GM12878 (cell line): ENCODE data around the gene ARF5.

Source experiments
- ATF2 ChIP-seq: IDR thresholded peaks from 2 replicates; pipeline ENCODE4 v1.6.1; 2012; ENCODE audit warnings: low read length, inconsistent platforms
- CTCF ChIP-seq, 3 experiments: IDR thresholded peaks in 2 of 3; conservative IDR thresholded peaks in 1 of 3; 2 replicates each; pipeline ENCODE4 v1.5.1; 2011; ENCODE audit warnings: low read depth in 3 of 3, low read length in 3 of 3, mild to moderate bottlenecking in 3 of 3, control low read depth in 2 of 3, moderate library complexity in 2 of 3, inconsistent platforms in 1 of 3, mixed read lengths in 1 of 3; ENCODE audit not compliant: control insufficient read depth in 2 of 3, insufficient read depth in 1 of 3; ENCODE audit errors: extremely low read depth in 1 of 3
- HDAC6 ChIP-seq: fragments of 200-600 bp; sonication (generic); IDR thresholded peaks from one replicate; pipeline ENCODE4 v1.8.0; 2017; ENCODE audit warnings: antibody characterized with exemption; ENCODE audit not compliant: unreplicated experiment
- POLR2A ChIP-seq: IDR thresholded peaks from 2 replicates; pipeline ENCODE4 v1.6.1; 2011; ENCODE audit warnings: low read depth, mild to moderate bottlenecking, low read length
- POLR2AphosphoS5 ChIP-seq: IDR thresholded peaks from 2 replicates; pipeline ENCODE4 v1.6.1; 2011; ENCODE audit warnings: mild to moderate bottlenecking, low read length, inconsistent platforms
- TCF12 ChIP-seq: IDR thresholded peaks from 2 replicates; pipeline ENCODE4 v1.6.1; 2011; ENCODE audit warnings: low read depth, mild to moderate bottlenecking, low read length
- TF ChIP-seq, protein P1 (sequence below): IDR thresholded peaks from 2 replicates; pipeline ENCODE4 v1.6.1; 2011; ENCODE audit warnings: low read depth, mild to moderate bottlenecking, low read length, moderate library complexity, borderline replicate concordance; ENCODE audit errors: extremely low read depth
- TF ChIP-seq, protein P2 (sequence below): fragments of 450-650 bp; formaldehyde crosslinking; IDR thresholded peaks from 2 replicates; pipeline ENCODE4 v1.5.0; 2022; ENCODE audit warnings: mild to moderate bottlenecking, missing genetic modification characterization

- TF ChIP-seq, protein P1, sequence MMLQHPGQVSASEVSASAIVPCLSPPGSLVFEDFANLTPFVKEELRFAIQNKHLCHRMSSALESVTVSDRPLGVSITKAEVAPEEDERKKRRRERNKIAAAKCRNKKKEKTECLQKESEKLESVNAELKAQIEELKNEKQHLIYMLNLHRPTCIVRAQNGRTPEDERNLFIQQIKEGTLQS = no peak
- TF ChIP-seq TCF12 = no peak
- peak; percentile 22 to 35 (median 25); a peak in 3 of 6 replicates for TF ChIP-seq CTCF (IDR thresholded peaks at IDR 0.05 in 2 of 3, conservative IDR thresholded peaks at IDR 0.05 in 1 of 3; ENCODE audit: control insufficient read depth in 2 of 3, extremely low read depth in 1 of 3, insufficient read depth in 1 of 3, low read depth in 3 of 3, low read length in 3 of 3)
- no peak for TF ChIP-seq HDAC6
- no peak for TF ChIP-seq POLR2AphosphoS5
- TF ChIP-seq, protein P2, sequence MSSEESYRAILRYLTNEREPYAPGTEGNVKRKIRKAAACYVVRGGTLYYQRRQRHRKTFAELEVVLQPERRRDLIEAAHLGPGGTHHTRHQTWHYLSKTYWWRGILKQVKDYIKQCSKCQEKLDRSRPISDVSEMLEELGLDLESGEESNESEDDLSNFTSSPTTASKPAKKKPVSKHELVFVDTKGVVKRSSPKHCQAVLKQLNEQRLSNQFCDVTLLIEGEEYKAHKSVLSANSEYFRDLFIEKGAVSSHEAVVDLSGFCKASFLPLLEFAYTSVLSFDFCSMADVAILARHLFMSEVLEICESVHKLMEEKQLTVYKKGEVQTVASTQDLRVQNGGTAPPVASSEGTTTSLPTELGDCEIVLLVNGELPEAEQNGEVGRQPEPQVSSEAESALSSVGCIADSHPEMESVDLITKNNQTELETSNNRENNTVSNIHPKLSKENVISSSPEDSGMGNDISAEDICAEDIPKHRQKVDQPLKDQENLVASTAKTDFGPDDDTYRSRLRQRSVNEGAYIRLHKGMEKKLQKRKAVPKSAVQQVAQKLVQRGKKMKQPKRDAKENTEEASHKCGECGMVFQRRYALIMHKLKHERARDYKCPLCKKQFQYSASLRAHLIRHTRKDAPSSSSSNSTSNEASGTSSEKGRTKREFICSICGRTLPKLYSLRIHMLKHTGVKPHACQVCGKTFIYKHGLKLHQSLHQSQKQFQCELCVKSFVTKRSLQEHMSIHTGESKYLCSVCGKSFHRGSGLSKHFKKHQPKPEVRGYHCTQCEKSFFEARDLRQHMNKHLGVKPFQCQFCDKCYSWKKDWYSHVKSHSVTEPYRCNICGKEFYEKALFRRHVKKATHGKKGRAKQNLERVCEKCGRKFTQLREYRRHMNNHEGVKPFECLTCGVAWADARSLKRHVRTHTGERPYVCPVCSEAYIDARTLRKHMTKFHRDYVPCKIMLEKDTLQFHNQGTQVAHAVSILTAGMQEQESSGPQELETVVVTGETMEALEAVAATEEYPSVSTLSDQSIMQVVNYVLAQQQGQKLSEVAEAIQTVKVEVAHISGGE (CRISPR knock-in tag) = no peak
- no peak for TF ChIP-seq POLR2A
- no peak for TF ChIP-seq ATF2
Observed at GRCh38 chr7:127578036-127578684, 10.1 kb upstream of the ARF5 start.
